ENCODE data around the gene IQGAP2. TPM values are rescaled to one million over a fixed set of nuclear protein-coding genes. Genes with fewer than 3 reads are reported as not detected.
A peak's percentile ranks its signal among the peaks of the same experiment; 100 is the strongest.
"Not testable (repeated sequence)": the region's sequence is repeated elsewhere in the genome, so short reads cannot be mapped to it uniquely, and the experiment has no call there.

The IQGAP2 gene
- total RNA-seq, 1 donor from 2014 or later, result 2.4 TPM

GRCh38 chr5:76723906-76724305 is 320.8 kb downstream of the IQGAP2 start:
- no peak for DNase-seq

DNA sequence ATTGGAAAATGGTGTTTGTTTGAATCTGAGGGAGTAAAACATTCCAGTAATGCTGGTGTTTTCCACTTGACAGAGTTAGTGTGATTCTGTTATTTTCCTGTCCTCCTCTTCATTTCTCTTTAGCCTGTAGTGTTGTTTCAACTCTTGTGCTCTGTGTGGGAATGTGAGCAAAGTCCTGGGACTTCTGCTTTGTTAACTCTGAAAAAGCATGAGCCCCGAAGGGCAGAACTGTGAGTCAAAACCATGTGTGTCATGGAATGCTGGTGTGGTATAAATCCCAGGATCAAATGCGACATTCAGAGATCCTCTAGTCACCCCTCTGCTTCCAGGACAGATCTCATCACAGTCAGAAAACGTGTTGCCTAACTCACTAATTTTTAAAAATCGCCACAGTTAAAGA is 321.8 kb downstream of the IQGAP2 start:
- DNase-seq, result no peak

DNA sequence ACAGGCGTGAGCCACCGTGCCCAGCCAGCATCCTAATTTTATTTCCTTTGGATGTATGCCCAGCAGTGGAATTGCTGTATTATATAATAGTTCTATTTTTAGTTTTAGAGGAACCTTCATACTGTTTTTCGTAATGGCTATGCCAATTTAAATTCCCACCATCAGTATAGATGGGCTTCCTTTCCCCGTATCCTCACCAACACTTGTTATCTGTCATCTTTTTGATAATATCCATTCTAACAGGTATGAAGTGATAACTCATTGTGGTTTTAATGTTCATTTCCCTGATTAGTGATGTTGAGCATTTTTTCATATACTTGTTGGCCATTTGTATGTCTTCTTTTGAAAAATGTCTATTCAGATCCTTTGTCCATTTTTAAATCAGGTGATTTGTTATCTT is 325.9 kb downstream of the IQGAP2 start:
- DNase-seq, result no peak

- no peak for DNase-seq
These were observed 326.5 kb downstream of the IQGAP2 start for GRCh38 chr5:76729373-76730290.

GRCh38 chr5:76732405-76733048 is 329.4 kb downstream of the IQGAP2 start:
- DNase-seq, result no peak

GRCh38 chr5:76733049-76733417 is 329.9 kb downstream of the IQGAP2 start:
- DNase-seq, result no peak

- no peak for DNase-seq
These were observed 332.9 kb downstream of the IQGAP2 start for GRCh38 chr5:76735762-76736545.

DNA sequence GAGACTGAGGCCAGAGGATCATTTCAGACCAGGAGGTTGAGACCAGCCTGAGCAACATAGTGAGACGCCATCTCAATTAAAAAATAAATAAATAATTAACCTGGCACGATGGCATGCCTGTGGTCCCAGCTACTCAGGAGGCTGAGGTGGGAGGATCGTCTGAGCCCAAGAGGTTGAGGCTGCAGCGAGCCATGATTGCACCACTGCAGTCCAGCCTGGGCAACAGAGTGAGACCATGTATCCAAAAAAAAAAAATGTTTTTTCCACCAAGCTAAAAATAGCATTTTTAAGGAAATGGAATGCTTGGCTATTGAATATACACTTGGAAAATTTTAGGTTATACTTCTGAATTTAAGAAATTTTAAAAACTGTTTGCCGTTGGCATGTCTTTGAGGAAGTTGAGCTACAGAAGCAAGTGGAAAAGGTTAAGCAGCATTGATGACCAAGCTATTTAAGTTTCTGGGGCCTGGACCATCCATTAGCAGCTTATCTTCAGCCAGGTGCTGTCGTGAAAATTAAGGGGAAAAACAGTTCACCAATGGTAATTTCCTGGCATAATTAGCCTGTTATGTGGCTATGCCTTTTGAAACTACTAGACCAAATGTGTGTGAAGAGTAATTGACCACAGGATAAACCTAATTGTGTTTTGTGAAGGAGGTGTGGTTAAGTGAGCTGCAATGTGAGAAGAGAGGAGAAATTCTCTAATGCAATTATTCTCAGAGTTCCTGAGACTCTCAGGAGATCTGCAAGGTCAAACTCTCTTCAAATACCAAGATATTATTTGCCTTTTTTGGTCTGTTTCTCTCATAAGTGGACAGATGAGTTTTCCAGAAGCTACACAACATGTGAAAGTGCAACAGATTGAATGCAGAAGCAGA is 333.8 kb downstream of the IQGAP2 start:
- peak; percentile 52 for DNase-seq

- DNase-seq, result no peak
These were observed 334.8 kb downstream of the IQGAP2 start for GRCh38 chr5:76737846-76738245.

- DNase-seq, result not testable (repeated sequence)
These were observed 338.4 kb downstream of the IQGAP2 start for GRCh38 chr5:76741506-76741905.

DNA sequence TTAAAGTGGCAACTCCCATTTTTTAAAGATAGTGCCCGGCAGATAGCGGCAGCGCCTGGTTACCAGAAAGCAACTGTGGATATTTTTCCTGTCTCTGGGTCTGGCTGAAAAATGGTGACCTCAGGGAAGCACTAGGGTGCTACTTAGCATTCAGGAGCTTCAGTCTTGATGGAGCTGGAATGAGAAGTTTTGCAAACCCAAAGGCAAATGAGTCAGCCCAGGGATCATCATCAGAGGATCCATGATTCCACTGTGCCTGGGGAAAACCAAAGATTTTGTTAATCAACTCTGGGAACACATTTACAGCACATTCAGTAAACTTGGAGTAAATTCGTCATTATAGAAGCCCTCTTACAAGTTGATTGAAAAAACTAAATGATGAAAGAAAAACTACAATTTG is 339.5 kb downstream of the IQGAP2 start:
- no peak for DNase-seq

DNA sequence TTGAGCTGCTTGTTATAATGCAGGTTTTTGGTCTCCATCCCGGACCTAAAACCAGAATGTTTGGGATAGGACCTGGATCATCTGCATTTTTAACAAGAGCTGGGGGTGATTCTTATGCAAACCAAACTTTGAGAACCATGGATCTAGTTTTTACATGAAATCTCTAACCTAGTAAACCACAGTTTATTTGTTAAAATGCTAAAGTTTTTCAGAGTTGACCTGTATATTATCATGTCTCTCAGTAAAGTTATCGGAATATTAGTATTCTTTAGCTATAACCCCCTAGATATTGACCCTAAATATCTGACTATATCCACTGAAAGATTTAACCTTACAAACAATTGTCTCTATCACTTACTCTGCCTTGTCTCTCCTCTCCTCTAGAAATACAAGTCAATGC is 341.5 kb downstream of the IQGAP2 start:
- DNase-seq, result no peak

- DNase-seq, result no peak
These were observed 342.6 kb downstream of the IQGAP2 start for GRCh38 chr5:76745670-76746069.

GRCh38 chr5:76746677-76747076 is 343.6 kb downstream of the IQGAP2 start:
- DNase-seq, result no peak

DNA sequence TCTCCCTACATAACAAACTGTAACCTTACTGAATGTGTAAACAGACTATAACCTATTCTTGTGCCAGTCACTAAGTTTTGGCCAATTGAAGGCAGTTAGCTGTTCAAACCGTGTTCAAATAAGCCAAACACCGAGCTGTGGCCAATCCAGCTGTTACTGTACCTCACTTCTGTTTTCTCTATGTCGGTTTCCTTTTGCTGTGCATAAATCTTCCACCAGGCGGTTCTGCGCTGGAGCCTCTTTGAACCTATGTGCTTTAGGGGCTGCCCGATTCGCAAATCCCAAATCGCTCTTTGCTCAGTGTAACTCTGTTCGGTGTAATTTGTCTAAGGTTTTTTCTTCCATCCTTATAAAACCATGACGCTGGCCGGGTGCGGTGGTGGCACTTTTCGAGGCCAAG is 344.6 kb downstream of the IQGAP2 start:
- DNase-seq, result no peak

DNA sequence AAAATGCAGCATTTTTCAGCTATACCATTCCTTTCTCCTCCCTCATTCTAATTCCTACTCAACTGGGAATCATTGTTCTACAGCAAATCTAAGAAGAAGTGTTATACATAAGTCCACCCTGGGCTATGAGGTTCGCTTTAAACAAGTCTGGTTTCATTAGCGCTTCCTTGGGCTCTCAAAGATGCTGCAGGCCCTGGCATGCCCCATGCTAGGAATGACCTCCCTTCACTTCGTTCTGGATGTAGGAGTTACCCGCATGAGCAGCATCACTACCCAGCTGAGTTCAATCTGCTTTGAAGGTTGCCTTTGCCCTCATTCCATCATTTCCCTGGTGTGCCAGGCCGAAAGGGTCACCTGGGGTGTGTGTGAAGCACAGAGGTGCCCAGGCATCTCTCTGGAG is 348.2 kb downstream of the IQGAP2 start:
- no peak for DNase-seq

- DNase-seq, result no peak
These were observed 351.6 kb downstream of the IQGAP2 start for GRCh38 chr5:76754668-76755078.

DNA sequence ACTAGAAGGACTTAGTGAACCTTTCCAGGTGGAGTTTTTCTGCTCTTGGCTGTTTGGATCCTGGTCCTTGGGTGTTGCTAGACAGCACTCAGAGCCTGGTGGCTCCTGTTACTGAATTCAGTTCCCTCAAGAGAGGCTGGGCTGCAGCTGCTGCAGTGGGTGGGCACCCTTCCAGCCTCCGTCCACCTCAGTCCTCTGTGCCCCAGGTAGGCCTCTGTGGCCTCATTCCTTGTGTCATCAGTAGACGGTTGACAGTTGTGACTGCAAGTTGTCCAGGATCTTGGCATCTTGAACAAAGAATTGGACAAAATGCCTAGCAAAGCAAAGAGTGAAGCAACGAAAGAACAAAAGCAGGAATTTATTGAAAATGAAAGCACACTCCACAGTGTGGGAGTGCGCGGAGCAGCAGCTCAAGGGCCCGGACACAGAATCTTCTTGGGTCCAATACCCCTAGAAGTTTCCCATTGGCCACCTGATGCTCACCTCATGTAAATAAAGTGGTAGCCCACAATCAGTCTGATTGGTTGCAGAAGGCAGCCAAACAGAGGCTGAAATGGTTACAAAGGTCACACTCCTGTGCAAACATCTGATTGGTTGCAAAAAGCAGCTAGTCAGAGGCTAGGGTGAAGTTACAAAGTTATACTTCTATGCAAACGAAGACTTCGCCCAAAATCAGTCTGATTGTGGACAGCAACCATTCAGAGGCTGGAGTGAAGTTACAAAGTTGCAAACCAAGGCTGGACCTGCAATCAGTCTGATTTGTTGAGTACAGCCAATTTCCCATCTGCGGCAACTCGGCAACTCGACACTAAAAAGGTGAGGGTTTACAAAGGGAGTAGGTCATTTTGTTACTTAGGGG is 352.9 kb downstream of the IQGAP2 start:
- DNase-seq, result no peak

DNA sequence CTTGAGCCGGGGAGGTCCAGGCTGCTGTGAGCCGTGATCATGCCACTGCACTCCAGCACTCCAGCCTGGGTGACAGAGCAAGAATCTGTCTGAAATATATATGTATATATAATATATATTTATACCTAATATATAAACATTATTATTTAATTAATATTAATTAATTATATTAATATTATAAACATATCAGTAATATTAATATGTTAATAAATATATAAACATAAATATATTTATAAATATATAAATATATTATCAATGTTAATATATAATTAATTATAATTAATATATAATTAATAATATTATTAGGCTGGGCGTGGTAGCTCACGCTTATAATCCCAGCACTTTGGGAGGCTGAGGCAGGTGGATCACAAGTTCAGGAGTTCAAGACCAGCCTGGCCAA is 354.0 kb downstream of the IQGAP2 start:
- DNase-seq, result no peak

All from dermis blood vessel endothelial cell (primary cell).